HG02970 (cell line): ENCODE measurements around the gene CPNE9.

Experiments used
- ATAC-seq: cut with Tn5 transposase; IDR thresholded peaks from one replicate; pipeline ENCODE4 v1.9.1; 2021; ENCODE audit warnings: mild to moderate bottlenecking, moderate library complexity, moderate number of reproducible peaks; ENCODE audit not compliant: unreplicated experiment, low FRiP score

Gene CPNE9

DNA sequence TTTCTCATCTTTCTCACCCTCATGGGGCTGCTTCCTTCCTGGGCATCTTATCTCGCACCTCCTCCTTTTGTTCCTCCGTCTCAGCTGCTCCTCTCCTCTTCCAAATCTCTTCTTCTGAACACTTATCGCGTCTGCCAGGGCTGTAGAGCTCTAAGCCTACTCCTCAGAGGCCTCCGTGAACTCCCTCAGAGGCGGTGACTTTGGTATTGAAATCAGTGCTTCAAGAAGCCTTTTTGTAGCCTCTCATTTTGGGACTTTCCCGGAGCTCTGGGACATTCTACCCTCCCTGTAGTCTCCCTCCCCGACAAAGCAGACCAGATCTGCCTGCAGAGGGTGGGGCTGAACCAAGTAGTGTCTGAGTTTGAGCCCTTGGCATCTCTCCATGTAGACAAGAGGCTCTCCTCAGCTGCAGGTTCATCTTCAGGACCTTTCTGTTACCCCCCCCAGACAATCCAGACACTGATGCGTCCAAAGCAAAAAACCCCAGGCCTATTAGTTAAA lies 17.5 kb upstream of the CPNE9 start:
- ATAC-seq, result no peak

- ATAC-seq, result no peak
Measured at GRCh38 chr3:9686703-9687102, 16.9 kb upstream of the CPNE9 start.

- no peak for ATAC-seq
Measured at GRCh38 chr3:9687514-9687913, 16.1 kb upstream of the CPNE9 start.

- ATAC-seq, result no peak
Measured at GRCh38 chr3:9688961-9689360, 14.7 kb upstream of the CPNE9 start.

DNA sequence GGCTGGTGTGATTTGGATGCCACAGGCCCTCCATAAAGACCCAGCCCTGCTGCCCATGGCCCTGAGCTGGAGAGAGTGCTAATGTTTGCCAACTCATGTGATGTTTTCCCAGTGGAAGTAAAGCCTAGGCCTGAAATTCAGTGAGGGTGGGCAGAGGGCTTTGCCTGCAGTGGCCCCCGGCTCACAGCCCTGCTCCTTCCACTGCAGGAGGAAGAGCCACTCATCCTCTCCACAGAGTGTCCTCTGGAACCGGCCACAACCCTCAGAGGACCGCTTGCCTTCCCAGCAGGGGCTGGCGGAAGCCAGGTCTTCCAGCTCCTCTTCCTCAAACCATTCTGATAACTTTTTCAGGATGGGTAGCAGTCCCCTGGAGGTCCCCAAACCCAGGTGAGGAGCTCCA lies 13.9 kb upstream of the CPNE9 start:
- ATAC-seq, result no peak

- peak; percentile 55 for ATAC-seq
Measured at GRCh38 chr3:9690451-9691450, 12.9 kb upstream of the CPNE9 start.

DNA sequence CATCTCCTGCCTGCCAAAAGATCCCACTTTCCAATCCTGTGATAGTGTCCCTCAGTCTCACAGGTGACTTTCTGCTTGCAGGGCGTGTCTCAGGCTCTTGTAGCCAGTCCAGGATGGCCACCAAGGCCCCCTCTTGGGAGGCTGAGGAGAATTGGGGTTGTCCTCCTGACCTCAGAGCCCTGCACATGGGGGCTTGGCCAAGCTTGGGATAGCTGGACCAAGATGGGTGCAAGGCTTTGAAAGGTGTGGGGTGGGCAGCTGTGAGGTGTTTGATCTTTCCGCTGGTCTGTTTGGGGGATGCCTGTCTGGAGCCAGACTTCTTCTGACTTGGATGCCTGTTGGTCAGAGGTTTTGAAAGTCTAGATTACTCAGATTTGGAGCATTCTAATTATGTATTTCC lies 12.0 kb upstream of the CPNE9 start:
- ATAC-seq, result no peak

- ATAC-seq, result no peak
Measured at GRCh38 chr3:9692416-9692815, 11.2 kb upstream of the CPNE9 start.

DNA sequence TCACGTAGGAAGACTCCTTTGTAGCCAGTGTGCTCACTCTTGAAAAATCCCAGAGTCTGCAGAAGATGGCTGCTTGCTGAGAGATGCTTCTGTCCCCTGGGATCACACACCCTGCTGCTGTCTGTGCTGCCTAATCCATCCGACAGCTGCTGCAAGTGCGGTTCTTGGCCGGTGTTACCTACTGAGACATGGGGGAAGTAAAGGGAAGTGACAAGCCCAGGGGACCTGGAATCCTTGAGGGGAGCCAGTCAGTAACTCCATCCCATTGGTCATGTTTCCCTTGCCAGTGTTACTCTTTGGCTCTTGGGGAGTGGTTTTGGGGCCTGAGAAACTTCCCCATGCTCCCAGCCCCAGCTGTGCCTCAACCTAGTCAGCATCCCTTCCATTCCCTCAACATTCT lies 8.3 kb upstream of the CPNE9 start:
- ATAC-seq, result no peak

- ATAC-seq, result no peak
Measured at GRCh38 chr3:9695746-9696145, 7.9 kb upstream of the CPNE9 start.

GRCh38 chr3:9696480-9697220 lies 7.0 kb upstream of the CPNE9 start:
- ATAC-seq, result no peak

GRCh38 chr3:9697892-9698291 lies 5.7 kb upstream of the CPNE9 start:
- ATAC-seq, result no peak

DNA sequence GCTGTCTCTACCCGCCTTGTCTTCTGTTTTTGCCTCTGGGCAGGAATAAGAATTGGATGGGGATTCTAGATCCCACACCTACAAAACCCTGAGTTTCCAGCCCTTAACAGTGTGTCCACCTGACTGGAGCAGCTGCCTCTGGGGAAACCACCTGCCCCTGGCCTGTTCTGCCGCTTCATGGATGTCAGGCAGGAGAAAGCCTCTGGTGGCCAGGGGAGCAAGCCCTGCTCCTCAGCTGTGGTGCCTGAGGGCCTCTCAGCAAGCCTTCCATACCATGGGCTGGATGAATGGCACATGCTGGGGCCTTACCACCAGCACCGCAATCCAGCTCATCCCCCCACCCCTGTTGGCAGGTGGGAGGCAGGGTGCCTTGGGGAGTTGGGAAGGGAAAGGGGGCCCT lies 5.3 kb upstream of the CPNE9 start:
- no peak for ATAC-seq

- no peak for ATAC-seq
Measured at GRCh38 chr3:9700536-9700935, 3.1 kb upstream of the CPNE9 start.

- no peak for ATAC-seq
Measured at GRCh38 chr3:9701006-9701405, 2.6 kb upstream of the CPNE9 start.

- no peak for ATAC-seq
Measured at GRCh38 chr3:9701711-9702110, 1.9 kb upstream of the CPNE9 start.

- ATAC-seq, result no peak
Measured at GRCh38 chr3:9703240-9703639, 393 bp upstream of the CPNE9 start.

DNA sequence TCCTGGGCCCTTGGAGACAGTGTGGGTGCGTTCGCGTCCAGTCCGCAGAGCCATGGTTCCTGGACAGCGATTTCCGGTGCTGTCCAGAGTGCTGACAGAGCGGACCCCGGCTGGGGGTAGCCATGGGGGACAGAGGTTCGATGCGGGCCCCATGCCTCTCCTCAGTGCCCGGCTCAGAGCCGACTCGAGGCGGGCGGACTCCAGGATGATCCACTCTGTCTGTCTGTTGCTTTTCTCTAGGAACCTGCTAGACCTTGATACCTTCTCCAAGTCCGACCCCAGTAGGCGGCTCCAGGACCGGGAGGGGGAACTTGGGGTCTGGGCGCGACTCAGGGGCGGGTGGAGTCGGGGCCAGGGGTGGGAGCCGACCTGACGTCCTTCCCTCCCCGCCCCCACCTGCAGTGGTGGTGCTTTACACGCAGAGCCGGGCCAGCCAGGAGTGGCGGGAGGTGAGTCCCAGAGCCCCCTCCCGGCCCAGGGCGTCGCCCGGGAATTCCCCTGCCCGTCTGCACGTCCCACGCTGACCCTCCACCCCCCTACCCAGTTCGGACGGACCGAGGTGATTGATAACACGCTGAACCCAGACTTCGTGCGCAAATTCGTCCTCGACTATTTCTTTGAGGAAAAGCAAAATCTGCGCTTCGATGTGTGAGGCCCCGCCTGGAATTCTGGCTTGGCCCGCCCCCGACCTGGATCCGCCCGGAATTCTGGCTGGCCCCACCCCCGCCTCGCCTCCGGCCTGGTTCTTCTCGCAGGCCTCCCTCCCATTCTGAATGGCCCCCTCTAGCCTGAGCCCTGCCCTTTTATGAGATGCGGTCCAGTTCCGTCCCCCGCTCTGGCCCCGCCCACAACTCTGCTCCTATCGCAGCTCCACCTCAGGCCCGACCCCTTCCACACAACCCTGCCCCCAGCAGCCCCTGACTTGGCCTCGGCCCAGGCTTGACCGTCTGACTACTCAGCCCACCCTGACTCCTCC lies 1.0 kb downstream of the CPNE9 start:
- no peak for ATAC-seq

DNA sequence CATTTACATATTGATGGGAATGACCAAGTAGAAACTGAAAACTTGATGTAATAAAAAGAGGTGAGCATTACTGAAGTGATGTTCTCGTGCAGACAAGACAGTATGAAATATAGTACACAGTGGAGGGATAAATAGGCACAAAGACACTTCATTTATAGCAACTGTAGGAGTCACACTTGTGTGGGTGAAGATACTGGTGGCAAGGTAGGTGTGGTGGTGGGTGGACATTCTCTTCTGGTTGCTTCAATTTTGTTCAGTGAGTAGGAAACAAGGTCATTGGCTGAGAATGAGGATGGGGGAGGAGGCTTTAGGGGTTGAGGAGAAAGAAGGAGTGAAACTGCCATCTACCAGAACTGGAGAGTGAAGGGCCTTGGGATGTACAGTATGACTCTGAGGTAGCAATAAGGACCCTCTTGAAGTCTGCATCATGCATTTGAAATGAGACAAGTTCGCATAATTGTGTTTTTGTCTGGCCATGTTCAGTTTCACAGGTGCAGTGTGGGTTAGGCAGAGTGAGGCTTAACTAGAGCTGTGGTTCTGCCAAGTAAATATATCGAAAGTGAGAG lies 6.6 kb downstream of the CPNE9 start:
- no peak for ATAC-seq

DNA sequence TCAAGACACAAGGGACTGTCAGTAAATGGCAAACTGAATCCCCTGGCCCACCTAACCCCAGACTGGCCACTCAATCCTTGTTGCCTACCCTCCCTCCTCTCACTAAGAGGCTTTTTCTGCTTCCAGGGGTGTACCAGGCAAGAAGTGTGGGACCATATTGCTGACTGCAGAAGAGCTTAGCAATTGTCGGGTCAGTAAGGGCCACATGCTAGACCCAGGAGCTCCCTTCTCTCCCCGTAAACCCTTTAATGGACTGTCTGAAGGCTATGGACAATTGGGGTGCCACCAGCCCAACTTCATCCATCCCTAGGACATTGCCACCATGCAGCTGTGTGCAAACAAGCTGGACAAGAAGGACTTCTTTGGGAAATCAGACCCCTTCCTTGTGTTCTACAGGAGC lies 8.8 kb downstream of the CPNE9 start:
- no peak for ATAC-seq
